HEK293T (cell line): ENCODE data around the gene DLG2.

Experiments
- ARNT ChIP-seq: fragments of 450-650 bp; IDR thresholded peaks from 2 replicates; pipeline ENCODE4 v1.6.1; 2017; ENCODE audit warnings: mild to moderate bottlenecking
- BHLHE40 ChIP-seq: fragments of 450-650 bp; IDR thresholded peaks from 2 replicates; pipeline ENCODE4 v1.6.1; 2016; ENCODE audit warnings: mild to moderate bottlenecking, moderate library complexity, borderline replicate concordance
- FOXA1 ChIP-seq: fragments of 450-650 bp; IDR thresholded peaks from 2 replicates; pipeline ENCODE4 v1.6.1; 2016; ENCODE audit warnings: mild to moderate bottlenecking
- FOXM1 ChIP-seq: fragments of 450-650 bp; IDR thresholded peaks from 2 replicates; pipeline ENCODE4 v1.6.1; 2017; ENCODE audit warnings: mild to moderate bottlenecking, borderline replicate concordance
- ZNF384 ChIP-seq: fragments of 450-650 bp; IDR thresholded peaks from 2 replicates; pipeline ENCODE4 v1.6.1; 2016

GRCh38 chr11:83645561-83645960 is 1981.6 kb downstream of the DLG2 start:
- no peak for TF ChIP-seq FOXM1
- no peak for TF ChIP-seq ZNF384
- TF ChIP-seq BHLHE40, result no peak
- TF ChIP-seq ARNT, result no peak
- no peak for TF ChIP-seq FOXA1
